Measurements from ENCODE around the gene SEMA4F.
A peak's percentile ranks its signal among the peaks of the same experiment; 100 is the strongest.
"Not testable (repeated sequence)": the region's sequence is repeated elsewhere in the genome, so short reads cannot be mapped to it uniquely, and the experiment has no call there.

Gene SEMA4F, protein sequence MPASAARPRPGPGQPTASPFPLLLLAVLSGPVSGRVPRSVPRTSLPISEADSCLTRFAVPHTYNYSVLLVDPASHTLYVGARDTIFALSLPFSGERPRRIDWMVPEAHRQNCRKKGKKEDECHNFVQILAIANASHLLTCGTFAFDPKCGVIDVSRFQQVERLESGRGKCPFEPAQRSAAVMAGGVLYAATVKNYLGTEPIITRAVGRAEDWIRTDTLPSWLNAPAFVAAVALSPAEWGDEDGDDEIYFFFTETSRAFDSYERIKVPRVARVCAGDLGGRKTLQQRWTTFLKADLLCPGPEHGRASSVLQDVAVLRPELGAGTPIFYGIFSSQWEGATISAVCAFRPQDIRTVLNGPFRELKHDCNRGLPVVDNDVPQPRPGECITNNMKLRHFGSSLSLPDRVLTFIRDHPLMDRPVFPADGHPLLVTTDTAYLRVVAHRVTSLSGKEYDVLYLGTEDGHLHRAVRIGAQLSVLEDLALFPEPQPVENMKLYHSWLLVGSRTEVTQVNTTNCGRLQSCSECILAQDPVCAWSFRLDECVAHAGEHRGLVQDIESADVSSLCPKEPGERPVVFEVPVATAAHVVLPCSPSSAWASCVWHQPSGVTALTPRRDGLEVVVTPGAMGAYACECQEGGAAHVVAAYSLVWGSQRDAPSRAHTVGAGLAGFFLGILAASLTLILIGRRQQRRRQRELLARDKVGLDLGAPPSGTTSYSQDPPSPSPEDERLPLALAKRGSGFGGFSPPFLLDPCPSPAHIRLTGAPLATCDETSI

GRCh38 chr2:74653985-74654882 lies at the start of gene SEMA4F:
TSS of gene SEMA4F (plus strand) at chr2:74654247. CDS start at chr2:74654377, 130 bp downstream.
- peak; percentile 68 for DNase-seq (ENCODE audit: low read depth)

DNA sequence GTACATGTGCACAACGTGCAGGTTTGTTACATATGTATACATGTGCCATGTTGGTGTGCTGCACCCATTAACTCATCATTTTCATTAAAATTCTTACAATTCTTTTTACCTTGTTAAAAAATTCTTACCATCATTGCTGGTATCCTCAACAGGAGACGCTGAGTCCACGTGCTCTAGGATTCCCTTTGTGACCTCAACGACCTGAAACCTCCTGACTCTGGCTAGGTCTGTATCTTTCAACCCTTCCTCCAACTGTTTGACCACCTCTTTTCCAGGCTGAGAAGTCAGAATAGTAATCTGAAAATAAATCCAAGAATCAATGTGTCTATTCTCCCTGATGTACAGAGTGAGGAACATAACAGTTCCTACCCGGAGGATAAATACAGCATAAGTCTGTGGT lies 47.1 kb upstream of the SEMA4F start:
- DNase-seq (ENCODE audit: low read depth): no peak

- DNase-seq (ENCODE audit: low read depth): no peak
These were observed 36.9 kb upstream of the SEMA4F start for GRCh38 chr2:74617122-74617521.

DNA sequence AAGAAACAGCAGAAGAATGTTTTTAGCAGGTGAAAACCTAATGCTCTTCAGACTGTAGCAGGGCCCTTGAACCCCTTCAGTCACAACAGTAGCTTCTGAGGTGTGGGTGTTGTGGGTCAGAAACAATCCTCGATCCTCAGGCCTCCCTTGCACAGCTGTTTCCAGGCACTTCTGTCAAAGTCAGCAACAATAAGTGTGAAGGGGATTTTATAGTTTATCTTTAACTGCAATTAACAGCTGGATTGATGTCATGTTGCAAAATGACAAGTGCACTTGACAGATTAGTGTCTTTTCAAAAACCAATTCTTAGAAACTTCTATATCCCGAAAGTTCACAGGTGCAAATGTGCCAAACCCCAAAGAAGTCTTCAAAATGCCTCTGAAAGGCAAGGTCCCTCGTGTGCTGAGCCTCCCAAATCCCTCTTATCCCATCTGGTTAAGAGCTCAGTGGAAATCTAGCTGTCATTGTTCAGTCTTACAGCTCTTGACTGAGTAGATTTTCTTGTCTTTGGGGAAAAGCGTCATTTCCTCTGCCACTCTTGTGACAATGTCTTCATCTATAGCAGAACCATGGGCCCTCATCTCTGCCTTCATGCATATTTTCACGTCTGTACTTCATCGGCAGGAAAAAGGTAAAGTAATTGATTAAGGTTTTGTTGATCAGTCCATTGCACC lies 35.5 kb upstream of the SEMA4F start:
- DNase-seq (ENCODE audit: low read depth): no peak

DNA sequence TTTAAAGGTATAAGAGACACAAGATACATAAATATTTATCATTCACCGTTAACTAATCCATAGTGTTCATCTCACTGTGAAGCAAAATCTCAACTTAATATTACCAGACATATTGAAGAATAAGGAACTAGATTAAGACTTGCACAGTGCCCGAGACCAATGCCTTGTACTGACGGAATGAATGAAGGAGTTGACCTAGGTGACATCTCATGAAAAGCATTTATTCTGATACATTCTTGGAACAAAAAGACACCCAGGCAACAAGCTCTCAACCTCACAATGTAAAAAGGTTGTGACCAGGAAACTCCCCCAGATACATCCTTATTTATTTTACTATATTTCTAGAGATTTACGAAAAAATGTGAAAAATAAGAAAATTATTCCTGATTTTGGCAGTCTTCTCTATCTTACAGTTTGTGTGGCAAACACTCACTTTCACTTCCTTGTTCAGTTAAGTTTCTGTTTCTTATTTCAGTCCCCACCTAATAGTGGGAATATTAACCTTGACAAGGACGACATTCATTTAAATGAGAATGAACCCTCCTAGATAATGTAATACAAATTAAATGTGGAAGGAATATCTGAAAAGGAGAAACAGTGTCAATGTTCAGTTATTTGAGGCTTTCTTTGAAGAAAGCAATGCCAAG lies 34.3 kb upstream of the SEMA4F start:
- DNase-seq (ENCODE audit: low read depth): no peak

DNA sequence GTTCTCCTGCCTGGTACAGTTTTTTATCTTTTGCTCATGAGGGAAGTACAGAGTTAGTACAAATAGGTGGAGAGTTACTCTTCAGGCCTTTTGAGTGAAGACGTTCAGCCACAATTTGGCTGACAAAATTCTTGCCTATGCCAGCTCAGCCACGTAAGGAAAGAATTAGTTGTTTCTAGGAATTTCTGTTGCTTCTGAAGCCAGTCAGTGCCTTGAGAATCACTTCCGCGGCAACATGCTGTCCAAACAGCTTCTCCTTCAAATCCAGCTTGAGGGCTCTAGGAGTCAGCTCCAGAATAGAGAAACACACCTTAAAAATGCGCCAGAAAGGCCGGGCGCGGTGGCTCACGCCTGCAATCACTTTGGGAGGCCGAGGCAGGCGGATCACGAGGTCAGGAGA lies 33.4 kb upstream of the SEMA4F start:
- DNase-seq (ENCODE audit: low read depth): no peak

- no peak for DNase-seq (ENCODE audit: low read depth)
These were observed 28.2 kb upstream of the SEMA4F start for GRCh38 chr2:74625658-74626425.

GRCh38 chr2:74628538-74629105 lies 25.4 kb upstream of the SEMA4F start:
- DNase-seq (ENCODE audit: low read depth): no peak

GRCh38 chr2:74630454-74630853 lies 23.6 kb upstream of the SEMA4F start:
- DNase-seq (ENCODE audit: low read depth): not testable (repeated sequence)

DNA sequence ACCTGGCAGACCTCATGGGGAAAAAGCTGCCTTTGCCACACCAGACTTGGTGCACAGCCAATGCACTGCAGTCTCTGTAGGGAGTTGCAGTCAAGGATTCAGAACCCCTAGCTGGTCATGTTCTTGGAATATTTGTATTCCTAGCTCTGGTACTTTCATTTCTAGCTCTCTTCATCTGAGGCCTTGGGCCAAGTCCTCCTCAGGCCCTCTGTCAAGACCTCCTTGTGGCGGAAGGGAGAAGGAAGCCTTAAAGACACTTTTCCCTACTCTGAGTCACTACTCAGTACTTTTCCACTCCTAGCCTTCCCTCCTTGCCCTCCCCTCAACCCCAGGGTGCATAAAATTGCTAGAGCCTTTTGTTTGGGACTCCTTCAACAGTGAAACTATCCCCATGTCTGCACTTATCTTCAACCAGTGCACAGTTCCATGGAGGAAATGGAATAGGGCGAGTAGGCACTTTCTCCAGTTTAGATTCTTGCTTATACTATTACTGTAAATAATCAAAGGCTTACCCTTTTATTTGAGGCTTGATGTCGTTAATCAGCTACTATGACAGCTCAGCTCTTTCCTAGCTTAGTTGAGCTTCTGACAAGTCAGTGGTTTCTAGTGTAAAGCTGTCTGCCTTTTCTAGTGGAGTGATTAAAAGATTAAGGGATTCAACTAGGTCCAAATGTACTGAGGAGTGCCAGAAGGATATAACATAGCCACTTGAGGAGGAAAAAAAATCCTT lies 21.7 kb upstream of the SEMA4F start:
- DNase-seq (ENCODE audit: low read depth): no peak

DNA sequence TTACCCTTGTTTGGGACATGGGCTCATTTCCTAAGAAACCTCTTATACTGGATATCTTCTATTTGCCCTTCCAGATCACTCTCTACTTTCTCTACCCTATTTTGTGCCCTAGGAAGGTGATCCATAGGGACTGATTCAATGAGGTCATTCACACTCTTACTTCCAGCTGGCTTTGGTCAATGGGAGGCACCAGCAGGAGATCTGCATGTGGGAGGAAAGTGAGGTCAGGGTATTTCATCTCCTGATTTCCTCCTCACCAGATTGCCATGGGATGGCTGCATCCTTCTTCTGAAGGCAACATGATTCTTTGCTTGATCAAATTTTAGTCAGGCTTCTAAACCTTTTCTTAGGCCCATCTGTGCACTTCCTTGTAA lies 21.1 kb upstream of the SEMA4F start:
- no peak for DNase-seq (ENCODE audit: low read depth)

DNA sequence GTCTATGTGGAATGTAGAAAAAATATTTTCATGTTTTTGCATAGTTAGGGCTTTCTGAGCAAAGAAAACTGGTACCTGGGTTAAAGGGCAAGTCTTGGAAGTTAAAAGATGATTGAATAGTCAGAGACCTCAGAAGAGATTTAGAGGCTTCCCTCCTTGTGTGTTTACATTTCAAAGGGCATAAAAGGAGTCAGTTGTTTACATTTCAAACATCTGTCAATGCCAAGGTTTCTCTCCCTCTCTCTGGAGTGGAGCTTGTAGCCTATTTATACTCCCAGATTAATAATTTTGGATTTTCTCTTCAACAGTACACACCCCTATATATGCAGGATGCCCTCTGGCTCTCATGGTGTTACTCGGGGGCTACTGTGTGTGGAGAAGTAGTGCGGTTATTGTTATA lies 14.5 kb upstream of the SEMA4F start:
- DNase-seq (ENCODE audit: low read depth): no peak

GRCh38 chr2:74645344-74645743 lies 8.7 kb upstream of the SEMA4F start:
- DNase-seq (ENCODE audit: low read depth): no peak

GRCh38 chr2:74646201-74646600 lies 7.8 kb upstream of the SEMA4F start:
- no peak for DNase-seq (ENCODE audit: low read depth)

DNA sequence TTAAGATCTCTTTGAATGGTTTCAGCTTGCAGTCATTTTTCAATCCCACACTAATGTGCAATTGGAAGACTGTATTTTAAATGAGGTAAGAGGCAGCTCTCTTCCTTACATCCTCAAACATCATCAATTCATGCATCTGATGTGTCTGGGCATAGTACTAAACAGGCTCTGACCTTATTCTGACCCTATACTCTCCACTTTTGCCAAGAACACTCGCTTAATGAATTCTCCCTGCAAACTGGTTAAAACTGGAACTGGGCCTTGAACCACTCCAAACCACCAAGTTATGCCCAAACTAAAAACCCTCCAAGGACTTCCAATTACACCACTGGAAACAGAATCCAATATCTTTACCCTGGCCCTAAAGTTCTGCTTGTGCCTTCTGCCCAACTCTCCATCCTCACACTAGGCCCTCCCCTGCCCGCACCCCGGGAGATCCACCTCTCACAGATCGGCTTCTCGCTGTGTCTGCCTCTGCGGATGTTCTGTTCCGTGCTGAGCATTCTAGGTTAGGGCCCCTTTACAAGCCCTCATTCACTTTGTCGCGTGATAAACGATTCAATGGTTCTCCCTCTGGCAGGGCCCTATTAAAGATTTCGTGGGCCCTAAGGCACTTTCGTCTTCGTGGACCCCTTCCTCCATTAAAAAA lies 7.1 kb upstream of the SEMA4F start:
- no peak for DNase-seq (ENCODE audit: low read depth)

DNA sequence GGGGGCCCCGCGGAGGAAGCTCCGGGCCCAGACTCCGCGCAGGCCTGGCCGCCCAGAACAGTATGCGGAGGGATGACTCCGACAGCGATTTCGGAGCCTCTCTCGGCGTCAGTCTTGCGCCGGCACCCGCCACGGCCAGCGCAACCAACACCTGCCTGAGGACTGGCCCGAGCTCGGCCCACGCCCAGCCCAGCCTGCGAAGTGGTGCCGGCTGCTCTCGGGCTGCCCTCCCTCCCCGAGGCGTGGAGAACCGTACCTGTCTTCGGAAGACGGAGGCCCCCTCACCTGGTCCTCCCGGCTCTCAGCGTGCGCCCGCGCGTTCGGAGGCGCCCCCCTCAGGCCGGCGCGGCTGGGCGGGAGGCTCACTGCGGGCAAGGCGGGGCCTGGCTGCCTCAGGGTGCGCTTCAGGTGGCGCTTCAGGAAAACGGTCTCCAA lies 6.0 kb upstream of the SEMA4F start, which contains the start of gene M1AP:
TSS of gene M1AP (minus strand) at position 322 of the 435 bp plus-strand sequence. CDS start 8,055 bp downstream, outside the sequence.
- no peak for DNase-seq (ENCODE audit: low read depth)

DNA sequence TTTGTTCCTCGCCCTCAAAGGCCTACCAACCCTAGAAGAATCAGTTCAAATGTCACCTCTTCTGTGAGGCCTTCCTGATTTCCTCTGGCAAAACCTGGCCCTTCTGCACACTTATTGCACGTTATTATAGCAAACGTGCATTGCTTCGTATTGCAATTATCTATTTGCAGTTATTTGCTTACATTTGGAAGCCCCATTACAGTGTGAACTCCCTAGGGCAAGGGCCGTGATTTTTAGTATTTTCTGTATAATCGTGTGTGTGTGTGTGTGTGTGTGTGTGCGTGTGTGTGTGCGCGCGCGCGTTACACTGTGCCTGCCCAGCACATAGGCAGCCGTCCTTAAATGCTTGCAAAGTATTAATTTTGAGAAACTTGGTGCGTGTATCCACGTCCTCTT lies 460 bp upstream of the SEMA4F start:
- DNase-seq (ENCODE audit: low read depth): no peak

DNA sequence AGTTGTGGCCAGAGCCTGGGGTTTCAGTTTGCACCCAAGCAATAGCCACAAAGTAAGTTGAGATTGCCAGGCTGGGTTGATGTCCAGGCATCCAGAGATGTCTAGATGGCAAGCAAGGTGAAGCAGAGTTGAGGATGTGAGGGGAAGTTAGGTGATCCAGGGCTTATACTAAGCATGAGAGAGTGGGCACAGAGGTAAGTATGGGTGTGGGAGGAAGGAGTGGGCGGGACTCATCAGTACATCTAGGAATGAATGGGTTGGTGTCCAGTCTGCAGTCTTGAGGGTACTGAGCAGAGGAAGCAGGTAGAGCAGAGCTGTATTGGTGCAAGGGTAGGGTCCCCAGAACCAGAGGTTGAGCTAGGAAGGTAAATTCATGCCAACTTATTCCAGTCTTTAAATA lies 1.5 kb downstream of the SEMA4F start:
- DNase-seq (ENCODE audit: low read depth): no peak

- no peak for DNase-seq (ENCODE audit: low read depth)
These were observed 4.5 kb downstream of the SEMA4F start for GRCh38 chr2:74658516-74658915.
